ENCODE data around the gene PDK1. TPM values are rescaled to one million over a fixed set of nuclear protein-coding genes. Genes with fewer than 3 reads are reported as not detected.

PDK1 gene
- total RNA-seq (10 to 100 TPM; 12.1 to 20.9 TPM), polyA plus RNA-seq (1 to 10 TPM; 2.9 to 5.2 TPM)
- long read RNA-seq, donor 1, full-length matches to known transcripts = 3 of 3 reads
- long read RNA-seq, donor 1, partial matches to known transcripts = 0 of 3 reads
- long read RNA-seq, donor 1, other reads (novel, unspliced or antisense) = 0 of 3 reads
- long read RNA-seq, donor 2 = 0 reads
- long read RNA-seq, donor 3 = 0 reads
- long read RNA-seq, donor 4 = 0 reads
- long read RNA-seq, donor 5, full-length matches to known transcripts = 2 of 2 reads
- long read RNA-seq, donor 5, partial matches to known transcripts = 0 of 2 reads
- long read RNA-seq, donor 5, other reads (novel, unspliced or antisense) = 0 of 2 reads

DNA sequence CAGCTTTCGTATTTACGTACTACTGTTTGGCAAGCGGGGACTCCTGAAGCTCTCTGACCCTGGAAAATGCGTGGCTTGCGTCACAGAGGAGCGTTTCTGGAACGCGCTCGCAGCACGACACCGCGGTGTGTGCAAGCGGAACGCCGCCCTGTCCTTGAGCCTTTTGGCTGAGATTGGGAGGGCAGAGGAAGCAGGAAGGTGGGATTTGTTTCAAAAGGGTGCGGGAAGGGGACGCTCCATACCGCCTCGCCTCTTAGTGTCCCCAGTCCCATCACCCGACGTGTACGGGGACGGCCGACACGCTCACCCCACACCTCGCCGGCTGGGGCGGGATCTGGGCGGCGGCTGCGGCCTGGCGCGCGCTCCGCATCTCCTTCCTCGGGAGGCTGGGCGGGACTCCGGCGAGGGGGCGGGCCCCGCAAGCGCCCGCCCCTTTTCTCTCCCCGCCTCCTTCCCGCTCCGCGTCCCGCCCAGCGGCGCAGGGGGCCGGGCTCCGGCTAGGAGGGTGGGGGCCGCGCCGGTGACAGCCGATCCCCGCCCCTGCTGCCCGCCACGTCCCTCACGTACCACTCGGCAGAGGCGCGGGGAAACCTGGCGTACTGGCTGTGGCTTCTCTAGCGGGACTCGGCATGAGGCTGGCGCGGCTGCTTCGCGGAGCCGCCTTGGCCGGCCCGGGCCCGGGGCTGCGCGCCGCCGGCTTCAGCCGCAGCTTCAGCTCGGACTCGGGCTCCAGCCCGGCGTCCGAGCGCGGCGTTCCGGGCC, at the start of gene PDK1:
Gene PDK1, plus strand, starts transcription at position 569 of the 762 bp plus-strand sequence. Its CDS starts 61 bp downstream, at position 630.
- no peaks in the 10 kb centered on the region for H3K27me3 ChIP-seq (ENCODE audit: control insufficient read depth in 3 of 3, insufficient read depth in 3 of 3, low read length in 2 of 3)
- 0% methylated on average over 79 to 88 of the region's 88 CpGs for WGBS, 2 donors
- H3K9ac ChIP-seq (ENCODE audit: insufficient read depth in 1 of 2, low read length in 2 of 2) = peak within 1 kb of the TSS; percentile 82 to 91
- DNase-seq = peak; percentile 92 to 95 (median 94)
- H3K27ac ChIP-seq (ENCODE audit: low read depth in 1 of 2, low read length in 1 of 2) = peak within 1 kb of the TSS; percentile 95 to 98
- peaks cover 0 to 3% (median 0%) of the 10 kb centered on the region in 4 donors for H3K36me3 ChIP-seq (ENCODE audit: control insufficient read depth in 4 of 4, insufficient read depth in 4 of 4, low read length in 4 of 4)
- peaks cover 1 to 17% (median 9%) of the 10 kb centered on the region in 5 donors for H3K4me1 ChIP-seq (ENCODE audit: control insufficient read depth in 5 of 5, insufficient read depth in 5 of 5, low read length in 5 of 5)
- TF ChIP-seq, protein P1, sequence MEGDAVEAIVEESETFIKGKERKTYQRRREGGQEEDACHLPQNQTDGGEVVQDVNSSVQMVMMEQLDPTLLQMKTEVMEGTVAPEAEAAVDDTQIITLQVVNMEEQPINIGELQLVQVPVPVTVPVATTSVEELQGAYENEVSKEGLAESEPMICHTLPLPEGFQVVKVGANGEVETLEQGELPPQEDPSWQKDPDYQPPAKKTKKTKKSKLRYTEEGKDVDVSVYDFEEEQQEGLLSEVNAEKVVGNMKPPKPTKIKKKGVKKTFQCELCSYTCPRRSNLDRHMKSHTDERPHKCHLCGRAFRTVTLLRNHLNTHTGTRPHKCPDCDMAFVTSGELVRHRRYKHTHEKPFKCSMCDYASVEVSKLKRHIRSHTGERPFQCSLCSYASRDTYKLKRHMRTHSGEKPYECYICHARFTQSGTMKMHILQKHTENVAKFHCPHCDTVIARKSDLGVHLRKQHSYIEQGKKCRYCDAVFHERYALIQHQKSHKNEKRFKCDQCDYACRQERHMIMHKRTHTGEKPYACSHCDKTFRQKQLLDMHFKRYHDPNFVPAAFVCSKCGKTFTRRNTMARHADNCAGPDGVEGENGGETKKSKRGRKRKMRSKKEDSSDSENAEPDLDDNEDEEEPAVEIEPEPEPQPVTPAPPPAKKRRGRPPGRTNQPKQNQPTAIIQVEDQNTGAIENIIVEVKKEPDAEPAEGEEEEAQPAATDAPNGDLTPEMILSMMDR (IDR thresholded peaks at IDR 0.05; ENCODE audit: control extremely low read depth, extremely low read depth) = no peak
- H3K9me3 ChIP-seq (ENCODE audit: control insufficient read depth in 4 of 4, insufficient read depth in 3 of 4, low read length in 3 of 4) = no peaks in the 10 kb centered on the region
- peak within 1 kb of the TSS; percentile 68 for H3K4me3 ChIP-seq
- ATAC-seq (ENCODE audit: insufficient read depth, low FRiP score) = peak; percentile 99

DNA sequence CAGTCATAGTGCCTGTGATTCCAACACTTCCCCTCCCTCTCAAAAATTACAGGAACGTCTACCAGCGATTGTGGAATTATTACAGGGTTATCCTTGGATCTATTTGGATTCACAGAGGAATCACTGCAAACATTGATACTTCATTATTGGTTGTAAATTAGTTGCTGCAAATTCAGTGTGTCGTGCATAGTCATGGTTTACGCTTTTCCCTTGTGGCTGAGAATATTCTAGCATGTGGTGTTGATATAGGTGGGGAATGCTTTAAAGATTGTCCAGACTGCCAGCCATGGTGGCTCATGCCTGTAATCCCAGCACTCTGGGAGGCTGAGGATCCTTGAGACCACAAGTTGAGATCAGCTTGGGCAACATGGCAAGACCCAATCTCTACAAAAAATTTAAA, 48.7 kb upstream of the PDK1 start:
- H3K27me3 ChIP-seq (ENCODE audit: control insufficient read depth in 3 of 3, insufficient read depth in 3 of 3, low read length in 2 of 3) = no peaks in the 10 kb centered on the region
- no peak overlapping the region for H3K9ac ChIP-seq (ENCODE audit: insufficient read depth in 1 of 2, low read length in 2 of 2)
- peaks cover 0 to 3% (median 2%) of the 10 kb centered on the region in 4 donors for H3K36me3 ChIP-seq (ENCODE audit: control insufficient read depth in 4 of 4, insufficient read depth in 4 of 4, low read length in 4 of 4)
- no peaks in the 10 kb centered on the region for H3K4me1 ChIP-seq (ENCODE audit: control insufficient read depth in 5 of 5, insufficient read depth in 5 of 5, low read length in 5 of 5)
- ATAC-seq (ENCODE audit: insufficient read depth, low FRiP score) (no peak), DNase-seq (no peak)
- 98 to 99% methylated on average over 4 of the region's 4 CpGs for WGBS, 2 donors
- H3K27ac ChIP-seq (ENCODE audit: low read depth in 1 of 2, low read length in 1 of 2) = no peak overlapping the region
- H3K4me3 ChIP-seq = no peak overlapping the region
- TF ChIP-seq, protein P1 (IDR thresholded peaks at IDR 0.05; ENCODE audit: control extremely low read depth, extremely low read depth) = no peak
- H3K9me3 ChIP-seq (ENCODE audit: control insufficient read depth in 4 of 4, insufficient read depth in 3 of 4, low read length in 3 of 4) = peaks cover 0 to 8% (median 5%) of the 10 kb centered on the region in 4 donors

DNA sequence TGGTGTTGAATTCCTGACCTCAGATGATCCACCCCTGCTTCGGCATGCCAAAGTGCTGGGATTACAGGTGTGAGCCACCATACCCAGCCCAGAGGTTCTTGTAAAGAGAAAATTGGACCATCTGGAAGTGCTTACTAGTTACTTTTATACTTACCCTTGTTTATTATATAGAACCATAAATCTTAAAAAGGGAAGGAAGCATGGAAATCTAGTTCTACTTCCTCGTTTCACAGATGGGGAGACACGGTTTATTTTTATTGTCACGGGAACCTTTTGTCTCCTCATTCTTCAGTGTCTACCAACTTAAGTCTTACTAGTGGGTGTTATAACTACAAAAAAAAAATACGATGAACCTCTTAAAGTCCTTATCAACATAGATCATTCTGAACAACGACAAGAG, 45.8 kb upstream of the PDK1 start:
- TF ChIP-seq, protein P1 (IDR thresholded peaks at IDR 0.05; ENCODE audit: control extremely low read depth, extremely low read depth) = no peak
- no peaks in the 10 kb centered on the region for H3K36me3 ChIP-seq (ENCODE audit: control insufficient read depth in 4 of 4, insufficient read depth in 4 of 4, low read length in 4 of 4)
- no peaks in the 10 kb centered on the region for H3K4me1 ChIP-seq (ENCODE audit: control insufficient read depth in 5 of 5, insufficient read depth in 5 of 5, low read length in 5 of 5)
- ATAC-seq (ENCODE audit: insufficient read depth, low FRiP score) (no peak), DNase-seq (no peak)
- H3K9me3 ChIP-seq (ENCODE audit: control insufficient read depth in 4 of 4, insufficient read depth in 3 of 4, low read length in 3 of 4) = peaks cover 0 to 12% (median 8%) of the 10 kb centered on the region in 4 donors
- H3K27me3 ChIP-seq (ENCODE audit: control insufficient read depth in 3 of 3, insufficient read depth in 3 of 3, low read length in 2 of 3) = no peaks in the 10 kb centered on the region
- 18 to 71% methylated on average over 6 of the region's 6 CpGs for WGBS, 2 donors
- no peak overlapping the region for H3K27ac ChIP-seq (ENCODE audit: low read depth in 1 of 2, low read length in 1 of 2)
- H3K9ac ChIP-seq (ENCODE audit: insufficient read depth in 1 of 2, low read length in 2 of 2) = no peak overlapping the region
- H3K4me3 ChIP-seq = no peak overlapping the region
